Lower lobe of right lung (tissue), 2 donors: ENCODE data around the gene MN1. TPM values are rescaled to one million over a fixed set of nuclear protein-coding genes. Genes with fewer than 3 reads are reported as not detected.
A peak's percentile ranks its signal among the peaks of the same experiment; 100 is the strongest.

Source experiments
- ATAC-seq, 2 donors: fragments of 200-7000 bp; cut with Tn5 transposase; one replicate each; pipeline ENCODE4 v1.9.1; 2020 to 2022; ENCODE audit warnings: mild to moderate bottlenecking in 2 of 2, moderate library complexity in 2 of 2
- DNase-seq: peaks from one replicate; pipeline ENCODE4 v3.0.0-alpha.2; 2020
- H3K27ac ChIP-seq: fragments of 200-600 bp; one replicate; pipeline ENCODE4 v1.8.0; 2022
- H3K27me3 ChIP-seq: fragments of 200-600 bp; one replicate; pipeline ENCODE4 v1.8.0; 2022; ENCODE audit warnings: low read depth
- H3K36me3 ChIP-seq: fragments of 200-600 bp; one replicate; pipeline ENCODE4 v1.8.0; 2022; ENCODE audit warnings: mild to moderate bottlenecking
- H3K4me1 ChIP-seq: fragments of 200-600 bp; one replicate; pipeline ENCODE4 v1.8.0; 2022
- H3K4me3 ChIP-seq: fragments of 200-600 bp; one replicate; pipeline ENCODE4 v1.8.0; 2022; ENCODE audit warnings: mild to moderate bottlenecking
- H3K9me3 ChIP-seq: fragments of 200-600 bp; one replicate; pipeline ENCODE4 v1.8.0; 2022
- CTCF ChIP-seq: fragments of 200-600 bp; IDR thresholded peaks from one replicate; pipeline ENCODE4 v1.8.0; 2022; ENCODE audit warnings: antibody characterized with exemption, mild to moderate bottlenecking
- intact Hi-C: fragments of 100-400 bp; cut with DNase I; formaldehyde crosslinking; loops from one replicate; pipeline ENCODE4 v1.11.0; 2022
- total RNA-seq: library from RNA; stranded (reverse); fragmentation: NEBNext Ultra II Directional; extraction: Animal tissue kit (Norgen Biotek cat#: 25700); gene quantifications from one replicate; pipeline ENCODE4 v1.2.1, GENCODE V29; 2021
- donor health status: DM: no; HTN: yes; CAD: no; lungs with severe emphysema.

The MN1 gene
- total RNA-seq, 1 donor from 2014 or later: 6.5 TPM

- Histone ChIP-seq H3K27ac (no peak overlapping the region), H3K4me1 (peaks cover 30% of the 10 kb centered on the region), H3K4me3 (peak overlapping the region; percentile 19), H3K36me3 (no peaks in the 10 kb centered on the region), H3K27me3 (peaks cover 42% of the 10 kb centered on the region), H3K9me3 (no peaks in the 10 kb centered on the region)
- ATAC-seq: no peak
- no peak for TF ChIP-seq CTCF
- intact Hi-C loops: no loop called here
- DNase-seq: no peak
Measured at GRCh38 chr22:27797520-27798391, 3.8 kb downstream of the MN1 start.

DNA sequence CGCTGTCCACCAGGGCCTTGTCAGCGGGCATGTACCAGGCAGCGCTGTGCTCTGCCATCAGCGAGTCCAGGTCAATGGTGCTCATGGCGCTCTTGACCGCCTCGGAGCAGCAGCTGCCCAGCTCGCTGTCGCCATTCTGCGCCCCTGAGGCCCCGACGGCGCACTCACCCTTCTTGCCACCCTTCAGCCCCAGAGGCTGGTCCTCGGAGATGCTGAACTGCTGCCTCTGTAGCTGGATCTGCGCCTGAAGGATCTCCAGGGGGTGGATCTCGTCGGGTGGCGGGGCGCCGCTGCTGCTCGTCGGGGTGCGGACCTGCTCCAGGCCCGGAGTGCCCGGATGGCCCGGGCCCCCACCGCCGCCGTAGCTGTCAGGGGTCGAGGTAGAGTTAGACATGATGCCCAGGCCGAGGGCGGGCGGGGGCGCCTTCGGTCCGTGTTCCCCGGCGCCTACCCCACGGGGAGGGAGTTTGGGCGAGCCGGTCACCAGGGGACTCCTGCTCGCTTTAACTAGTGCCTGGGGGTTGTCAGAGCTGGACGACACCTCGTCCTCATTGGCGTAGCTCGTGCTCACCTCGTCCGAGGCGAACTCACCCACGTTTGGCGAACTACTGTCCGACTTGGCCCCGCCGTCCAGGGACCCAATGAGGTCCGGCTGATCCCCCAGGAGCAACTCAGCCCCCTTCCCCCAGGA, 4.6 kb downstream of the MN1 start:
- DNase-seq (no peak), ATAC-seq (no peak)
- Histone ChIP-seq H3K36me3 (no peaks in the 10 kb centered on the region), H3K27ac (no peak overlapping the region), H3K9me3 (no peaks in the 10 kb centered on the region), H3K27me3 (peaks cover 42% of the 10 kb centered on the region), H3K4me1 (peaks cover 23% of the 10 kb centered on the region), H3K4me3 (peak overlapping the region; percentile 19)
- no peak for TF ChIP-seq CTCF
- intact Hi-C loops: no loop called here

GRCh38 chr22:27795696-27796517, 5.6 kb downstream of the MN1 start:
- H3K27me3 ChIP-seq: peaks cover 40% of the 10 kb centered on the region
- DNase-seq (no peak), ATAC-seq (no peak)
- H3K36me3 ChIP-seq: no peaks in the 10 kb centered on the region
- peaks cover 22% of the 10 kb centered on the region for H3K4me1 ChIP-seq
- TF ChIP-seq CTCF: no peak
- H3K9me3 ChIP-seq: no peaks in the 10 kb centered on the region
- no peak overlapping the region for H3K27ac ChIP-seq
- intact Hi-C loops: no loop called here
- peak overlapping the region; percentile 17 for H3K4me3 ChIP-seq

DNA sequence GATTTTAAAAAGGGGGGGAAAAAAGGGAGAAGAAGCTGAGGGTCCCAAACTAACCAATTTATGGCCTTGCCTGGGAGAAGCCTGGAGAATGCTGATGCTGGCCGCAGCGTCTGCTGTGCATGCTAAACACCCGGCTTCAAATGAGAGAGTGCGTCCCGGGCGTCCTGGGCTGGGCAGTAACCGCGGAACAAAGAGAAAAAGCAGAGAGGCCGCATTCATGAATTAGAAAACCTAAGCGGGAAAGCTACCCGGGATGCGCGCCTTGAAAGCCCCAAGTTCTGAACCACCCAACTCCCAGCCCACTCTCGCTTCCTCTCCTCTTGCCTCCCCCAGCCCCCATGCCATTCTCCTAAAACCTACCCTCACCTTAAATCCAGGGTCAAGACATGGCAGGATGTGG, 6.5 kb downstream of the MN1 start:
- H3K4me3 ChIP-seq: no peak overlapping the region
- intact Hi-C loops: no loop called here
- H3K4me1 ChIP-seq: peaks cover 14% of the 10 kb centered on the region
- no peaks in the 10 kb centered on the region for H3K36me3 ChIP-seq
- H3K27ac ChIP-seq: no peak overlapping the region
- TF ChIP-seq CTCF: no peak
- no peak for ATAC-seq
- no peaks in the 10 kb centered on the region for H3K9me3 ChIP-seq
- no peak for DNase-seq
- H3K27me3 ChIP-seq: peaks cover 31% of the 10 kb centered on the region

DNA sequence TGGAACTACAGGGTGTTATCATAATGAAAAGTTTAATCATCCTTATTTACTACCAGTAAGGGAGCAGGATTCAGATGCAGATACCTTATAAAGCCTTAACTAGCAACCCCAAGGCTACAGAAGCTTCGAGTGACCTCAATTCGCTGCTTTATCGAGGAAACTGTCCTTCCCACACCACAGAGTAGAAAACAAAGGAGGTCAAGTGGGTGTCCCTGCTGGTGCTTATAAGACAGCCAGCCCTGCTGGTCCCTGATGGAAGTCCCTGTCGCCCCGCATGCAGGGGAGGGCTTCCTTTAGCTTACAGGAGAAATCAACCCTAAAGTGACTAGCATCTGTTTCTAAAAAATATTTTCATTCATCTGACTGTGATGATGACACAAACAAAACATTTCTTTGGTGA, 7.3 kb downstream of the MN1 start:
- Histone ChIP-seq H3K4me3 (no peak overlapping the region), H3K27me3 (peaks cover 23% of the 10 kb centered on the region), H3K27ac (no peak overlapping the region), H3K4me1 (peaks cover 5% of the 10 kb centered on the region), H3K9me3 (no peaks in the 10 kb centered on the region), H3K36me3 (no peaks in the 10 kb centered on the region)
- intact Hi-C loops: no loop called here
- ATAC-seq: no peak
- DNase-seq: no peak
- no peak for TF ChIP-seq CTCF
